GM23338 (cell line): ENCODE data around the gene PAM16.

Experiments used
- CREB1 ChIP-seq: fragments of 250-450 bp; sonication (Bioruptor Pico); IDR thresholded peaks from 2 replicates; pipeline ENCODE4 v1.5.0; 2020; ENCODE audit warnings: low read depth, mild to moderate bottlenecking, moderate library complexity
- JUNB ChIP-seq: IDR thresholded peaks from one replicate; pipeline ENCODE4 v1.6.1; 2016; ENCODE audit warnings: antibody characterized with exemption; ENCODE audit not compliant: unreplicated experiment
- POLR2AphosphoS5 ChIP-seq: IDR thresholded peaks from 2 replicates; pipeline ENCODE4 v1.6.1; 2016; ENCODE audit warnings: antibody characterized with exemption, low read depth
- STAT1 ChIP-seq: IDR thresholded peaks from one replicate; pipeline ENCODE4 v1.6.1; 2016; ENCODE audit warnings: antibody characterized with exemption; ENCODE audit not compliant: unreplicated experiment
- TF ChIP-seq, protein P1 (sequence below), 2 experiments: fragments of 200-600 bp in 1 of 2; sonication (generic) in 1 of 2; conservative IDR thresholded peaks; 2 replicates each; pipeline versions ENCODE4 v1.5.1 to v1.6.1; 2016 to 2017; ENCODE audit warnings: antibody characterized with exemption in 2 of 2, low read depth in 2 of 2, mild to moderate bottlenecking in 2 of 2, moderate library complexity in 1 of 2
- TF ChIP-seq, protein P2 (sequence below): IDR thresholded peaks from one replicate; pipeline ENCODE4 v1.6.1; 2018; ENCODE audit warnings: antibody characterized with exemption; ENCODE audit not compliant: unreplicated experiment

DNA sequence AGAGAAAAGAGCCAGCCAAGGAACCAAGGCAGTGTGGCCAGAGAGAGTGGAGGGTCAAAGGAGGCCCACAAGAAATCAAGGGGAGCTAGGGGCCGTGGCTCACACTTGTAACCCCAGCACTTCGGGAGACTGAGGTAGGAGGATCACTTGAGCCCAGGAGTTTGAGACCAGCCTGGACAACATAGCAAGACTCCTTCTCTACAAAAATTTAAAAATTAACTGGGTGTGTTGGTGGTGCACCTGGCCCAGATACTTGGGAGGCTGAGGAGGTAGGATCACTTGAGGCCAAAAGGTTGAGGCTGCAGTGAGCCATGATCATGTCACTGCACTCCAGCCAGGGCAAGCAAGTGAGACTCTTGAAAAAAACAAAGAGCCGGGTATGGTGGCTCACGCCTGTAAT lies 59.4 kb downstream of the PAM16 start:
- TF ChIP-seq, protein P1, sequence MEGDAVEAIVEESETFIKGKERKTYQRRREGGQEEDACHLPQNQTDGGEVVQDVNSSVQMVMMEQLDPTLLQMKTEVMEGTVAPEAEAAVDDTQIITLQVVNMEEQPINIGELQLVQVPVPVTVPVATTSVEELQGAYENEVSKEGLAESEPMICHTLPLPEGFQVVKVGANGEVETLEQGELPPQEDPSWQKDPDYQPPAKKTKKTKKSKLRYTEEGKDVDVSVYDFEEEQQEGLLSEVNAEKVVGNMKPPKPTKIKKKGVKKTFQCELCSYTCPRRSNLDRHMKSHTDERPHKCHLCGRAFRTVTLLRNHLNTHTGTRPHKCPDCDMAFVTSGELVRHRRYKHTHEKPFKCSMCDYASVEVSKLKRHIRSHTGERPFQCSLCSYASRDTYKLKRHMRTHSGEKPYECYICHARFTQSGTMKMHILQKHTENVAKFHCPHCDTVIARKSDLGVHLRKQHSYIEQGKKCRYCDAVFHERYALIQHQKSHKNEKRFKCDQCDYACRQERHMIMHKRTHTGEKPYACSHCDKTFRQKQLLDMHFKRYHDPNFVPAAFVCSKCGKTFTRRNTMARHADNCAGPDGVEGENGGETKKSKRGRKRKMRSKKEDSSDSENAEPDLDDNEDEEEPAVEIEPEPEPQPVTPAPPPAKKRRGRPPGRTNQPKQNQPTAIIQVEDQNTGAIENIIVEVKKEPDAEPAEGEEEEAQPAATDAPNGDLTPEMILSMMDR (conservative IDR thresholded peaks at IDR 0.05; ENCODE audit: low read depth in 2 of 2) = no peak
- TF ChIP-seq, protein P2, sequence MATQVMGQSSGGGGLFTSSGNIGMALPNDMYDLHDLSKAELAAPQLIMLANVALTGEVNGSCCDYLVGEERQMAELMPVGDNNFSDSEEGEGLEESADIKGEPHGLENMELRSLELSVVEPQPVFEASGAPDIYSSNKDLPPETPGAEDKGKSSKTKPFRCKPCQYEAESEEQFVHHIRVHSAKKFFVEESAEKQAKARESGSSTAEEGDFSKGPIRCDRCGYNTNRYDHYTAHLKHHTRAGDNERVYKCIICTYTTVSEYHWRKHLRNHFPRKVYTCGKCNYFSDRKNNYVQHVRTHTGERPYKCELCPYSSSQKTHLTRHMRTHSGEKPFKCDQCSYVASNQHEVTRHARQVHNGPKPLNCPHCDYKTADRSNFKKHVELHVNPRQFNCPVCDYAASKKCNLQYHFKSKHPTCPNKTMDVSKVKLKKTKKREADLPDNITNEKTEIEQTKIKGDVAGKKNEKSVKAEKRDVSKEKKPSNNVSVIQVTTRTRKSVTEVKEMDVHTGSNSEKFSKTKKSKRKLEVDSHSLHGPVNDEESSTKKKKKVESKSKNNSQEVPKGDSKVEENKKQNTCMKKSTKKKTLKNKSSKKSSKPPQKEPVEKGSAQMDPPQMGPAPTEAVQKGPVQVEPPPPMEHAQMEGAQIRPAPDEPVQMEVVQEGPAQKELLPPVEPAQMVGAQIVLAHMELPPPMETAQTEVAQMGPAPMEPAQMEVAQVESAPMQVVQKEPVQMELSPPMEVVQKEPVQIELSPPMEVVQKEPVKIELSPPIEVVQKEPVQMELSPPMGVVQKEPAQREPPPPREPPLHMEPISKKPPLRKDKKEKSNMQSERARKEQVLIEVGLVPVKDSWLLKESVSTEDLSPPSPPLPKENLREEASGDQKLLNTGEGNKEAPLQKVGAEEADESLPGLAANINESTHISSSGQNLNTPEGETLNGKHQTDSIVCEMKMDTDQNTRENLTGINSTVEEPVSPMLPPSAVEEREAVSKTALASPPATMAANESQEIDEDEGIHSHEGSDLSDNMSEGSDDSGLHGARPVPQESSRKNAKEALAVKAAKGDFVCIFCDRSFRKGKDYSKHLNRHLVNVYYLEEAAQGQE = no peak
- no peak for TF ChIP-seq CREB1 (CRISPR knock-in tag)
- no peak for TF ChIP-seq STAT1
- TF ChIP-seq POLR2AphosphoS5 = no peak
- no peak for TF ChIP-seq JUNB
